SK-N-SH (cell line): Measurements from ENCODE around the gene OR2H1. TPM values are rescaled to one million over a fixed set of nuclear protein-coding genes. Genes with fewer than 3 reads are reported as not detected.

Source experiments
- CTCF ChIA-PET: fragments of 300-600, 350-600 bp; formaldehyde crosslinking; extraction: SDS; loops from one replicate; lab custom pipeline; 2021; lab: Yijun Ruan, JAX
- POLR2A ChIA-PET: fragments of 350-600 bp; sonication (Branson Sonifier 250); formaldehyde crosslinking; extraction: SDS; loops from one replicate; lab custom pipeline; 2020; ENCODE audit warnings: antibody characterized with exemption, inconsistent platforms; lab: Yijun Ruan, JAX
- DNase-seq: peaks from one replicate; pipeline ENCODE4 v3.0.0; 2012
- H2AFZ ChIP-seq: fragments of 200-600 bp; sonication (generic); 2 replicates; pipeline ENCODE4 v1.8.1; 2016; ENCODE audit warnings: antibody characterized with exemption, mild to moderate bottlenecking, low read depth
- H3F3A ChIP-seq: fragments of 200-600 bp; sonication (generic); replicated peaks from 2 replicates; pipeline ENCODE3; 2016; ENCODE audit warnings: antibody characterized with exemption, mild to moderate bottlenecking; ENCODE audit not compliant: insufficient read depth
- H3K27ac ChIP-seq, 2 experiments: fragments of 200-500 bp in 1 of 2; fragments of 200-600 bp in 1 of 2; sonication (Bioruptor generic) in 1 of 2; sonication (generic), shearing (Covaris generic) in 1 of 2; 2 replicates each; pipeline versions ENCODE4 v1.5.1 to v1.6.1; 2014 to 2016; ENCODE audit warnings: low read depth in 2 of 2, inconsistent platforms in 1 of 2, low read length in 1 of 2, mild to moderate bottlenecking in 1 of 2, mixed read lengths in 1 of 2
- H3K27me3 ChIP-seq: fragments of 200-600 bp; sonication (generic), shearing (Covaris generic); 2 replicates; pipeline ENCODE4 v1.6.1; 2016; ENCODE audit warnings: mixed run types; ENCODE audit not compliant: insufficient read depth
- H3K36me3 ChIP-seq, 2 experiments: fragments of 200-500 bp in 1 of 2; fragments of 200-600 bp in 1 of 2; sonication (Bioruptor generic) in 1 of 2; sonication (generic) in 1 of 2; replicated peaks in 1 of 2; 2 replicates each; pipeline versions ENCODE3 to v1.5.1; 2014 to 2016; ENCODE audit warnings: low read length in 1 of 2, mild to moderate bottlenecking in 1 of 2; ENCODE audit not compliant: insufficient read depth in 2 of 2, control insufficient read depth in 1 of 2
- H3K4me1 ChIP-seq, 2 experiments: fragments of 200-500 bp in 1 of 2; fragments of 200-600 bp in 1 of 2; sonication (Bioruptor generic) in 1 of 2; sonication (generic), shearing (Covaris generic) in 1 of 2; 2 replicates each; pipeline versions ENCODE4 v1.5.1 to v1.6.1; 2014 to 2016; ENCODE audit warnings: low read depth in 1 of 2, low read length in 1 of 2, mixed run types in 1 of 2; ENCODE audit not compliant: insufficient read depth in 2 of 2, control insufficient read depth in 1 of 2
- H3K4me2 ChIP-seq: fragments of 200-600 bp; sonication (generic), shearing (Covaris generic); 2 replicates; pipeline ENCODE4 v1.6.1; 2017; ENCODE audit warnings: mixed run types
- H3K4me3 ChIP-seq, 2 experiments: fragments of 200-500 bp in 1 of 2; fragments of 200-600 bp in 1 of 2; sonication (Bioruptor generic) in 1 of 2; sonication (generic), shearing (Covaris generic) in 1 of 2; 2 replicates each; pipeline versions ENCODE4 v1.5.1 to v1.8.1; 2014 to 2016; ENCODE audit warnings: low read depth in 2 of 2, inconsistent platforms in 1 of 2, low read length in 1 of 2, mild to moderate bottlenecking in 1 of 2, mixed read lengths in 1 of 2, moderate library complexity in 1 of 2
- H3K79me2 ChIP-seq: fragments of 200-600 bp; sonication (generic); 2 replicates; pipeline ENCODE4 v1.8.1; 2017; ENCODE audit warnings: mild to moderate bottlenecking; ENCODE audit not compliant: insufficient read depth
- H3K9ac ChIP-seq: fragments of 200-600 bp; sonication (generic); 2 replicates; pipeline ENCODE4 v1.6.1; 2017; ENCODE audit warnings: mixed run types
- H3K9me2 ChIP-seq: fragments of 200-600 bp; sonication (generic); 2 replicates; pipeline ENCODE4 v1.6.1; 2017; ENCODE audit warnings: mixed run types
- H3K9me3 ChIP-seq: fragments of 200-600 bp; sonication (generic); 2 replicates; pipeline ENCODE4 v1.6.1; 2017; ENCODE audit warnings: mixed run types, mild to moderate bottlenecking, moderate library complexity
- H4K20me1 ChIP-seq: fragments of 200-600 bp; sonication (generic); 2 replicates; pipeline ENCODE4 v1.6.1; 2017; ENCODE audit warnings: mild to moderate bottlenecking, mixed run types; ENCODE audit not compliant: insufficient read depth
- CHD2 ChIP-seq: fragments of 150-350 bp; IDR thresholded peaks from 2 replicates; pipeline ENCODE4 v1.6.1; 2018; ENCODE audit warnings: low read length; ENCODE audit not compliant: partially characterized antibody
- CTCF ChIP-seq: fragments of 200-600 bp; sonication (generic); IDR thresholded peaks from 2 replicates; pipeline ENCODE4 v1.6.1; 2017; ENCODE audit warnings: antibody characterized with exemption, mild to moderate bottlenecking, moderate library complexity
- ELF1 ChIP-seq: IDR thresholded peaks from 2 replicates; pipeline ENCODE4 v1.4.0; 2012
- EP300 ChIP-seq, 2 experiments: IDR thresholded peaks; 2 replicates each; pipeline versions ENCODE4 v1.4.0 to v1.6.1; 2012; ENCODE audit warnings: borderline replicate concordance in 1 of 2, low read depth in 1 of 2, low read length in 1 of 2
- EZH2phosphoT487 ChIP-seq: fragments of 200-600 bp; sonication (generic); IDR thresholded peaks from 2 replicates; pipeline ENCODE4 v1.6.1; 2017; ENCODE audit warnings: low read depth, mixed run types, mild to moderate bottlenecking, antibody characterized with exemption, moderate library complexity, borderline replicate concordance
- FOSL2 ChIP-seq: IDR thresholded peaks from 2 replicates; pipeline ENCODE4 v1.4.0; 2012; ENCODE audit warnings: low read depth, mild to moderate bottlenecking, moderate library complexity, borderline replicate concordance
- IRF3 ChIP-seq: fragments of 150-350 bp; IDR thresholded peaks from 2 replicates; pipeline ENCODE4 v1.6.1; 2016; ENCODE audit warnings: mild to moderate bottlenecking, low read depth, low read length
- MAX ChIP-seq: IDR thresholded peaks from 2 replicates; pipeline ENCODE4 v1.4.0; 2012; ENCODE audit warnings: low read depth
- MEF2A ChIP-seq: IDR thresholded peaks from 2 replicates; pipeline ENCODE4 v1.4.0; 2012; ENCODE audit warnings: low read depth, borderline replicate concordance
- MXI1 ChIP-seq: IDR thresholded peaks from 2 replicates; pipeline ENCODE4 v1.6.1; 2012; ENCODE audit warnings: mild to moderate bottlenecking, low read depth, low read length, improper control_type of control experiment
- NFIC ChIP-seq: IDR thresholded peaks from 2 replicates; pipeline ENCODE4 v1.4.0; 2012; ENCODE audit warnings: borderline replicate concordance
- NRF1 ChIP-seq: IDR thresholded peaks from 2 replicates; pipeline ENCODE4 v1.6.1; 2012; ENCODE audit warnings: low read depth, mild to moderate bottlenecking, low read length
- PBX3 ChIP-seq: IDR thresholded peaks from 2 replicates; pipeline ENCODE4; 2012
- RAD21 ChIP-seq: IDR thresholded peaks from 2 replicates; pipeline ENCODE4 v1.6.1; 2012; ENCODE audit warnings: mild to moderate bottlenecking, low read length
- RFX5 ChIP-seq: IDR thresholded peaks from 2 replicates; pipeline ENCODE4 v1.6.1; 2012; ENCODE audit warnings: mild to moderate bottlenecking, improper control_type of control experiment, low read length
- RXRA ChIP-seq: IDR thresholded peaks from 2 replicates; pipeline ENCODE4 v1.4.0; 2012; ENCODE audit warnings: low read depth, mild to moderate bottlenecking, borderline replicate concordance
- TAF1 ChIP-seq: IDR thresholded peaks from 2 replicates; pipeline ENCODE4 v1.6.1; 2012; ENCODE audit warnings: low read depth, mild to moderate bottlenecking, low read length, moderate library complexity, borderline replicate concordance
- TEAD4 ChIP-seq: IDR thresholded peaks from 2 replicates; pipeline ENCODE4 v1.4.0; 2012; ENCODE audit warnings: mild to moderate bottlenecking, borderline replicate concordance; ENCODE audit not compliant: insufficient read depth
- USF1 ChIP-seq: IDR thresholded peaks from 2 replicates; pipeline ENCODE4 v1.4.0; 2012; ENCODE audit warnings: low read depth, borderline replicate concordance
- ZBTB33 ChIP-seq: IDR thresholded peaks from 2 replicates; pipeline ENCODE4 v1.4.0; 2012; ENCODE audit warnings: low read depth, borderline replicate concordance
- WGBS: methylation state at CpG from one replicate; pipeline ENCODE4 v1.1.6; 2017; ENCODE audit warnings: low lambda C conversion rate; 5-methylcytosine and 5-hydroxymethylcytosine counted together
- polyA plus RNA-seq, 3 experiments: library from polyadenylated mRNA; depleted of rRNA; stranded (reverse); fragments of >200 nt; gene quantifications; 2 replicates each; pipeline ENCODE4 v1.2.3, GENCODE V29; 2012

Gene OR2H1
- polyA plus RNA-seq, 1 of the 3 experiments (the other 2 are of a cell fraction), result not detected

- Histone ChIP-seq H2AFZ (no peak overlapping the region), H3K36me3 (no peaks in the 10 kb centered on the region), H3F3A (no peaks in the 10 kb centered on the region), H3K27ac (no peak overlapping the region)
- ChIA-PET CTCF (interaction anchor here (1.5 kb wide), 1 partner anchor 23 kb away, joined by 4 read pairs; no protein-coding TSS in a partner anchor), POLR2A (no interaction called here)
- no peak for TF ChIP-seq MAX
- TF ChIP-seq IRF3, result no peak
- TF ChIP-seq PBX3, result no peak
- no peak for TF ChIP-seq NFIC
- TF ChIP-seq FOSL2, result no peak
- TF ChIP-seq CHD2, result no peak
- TF ChIP-seq RXRA, result no peak
- no peak for TF ChIP-seq MEF2A
- TF ChIP-seq ELF1, result no peak
- TF ChIP-seq USF1, result no peak
- no peak for TF ChIP-seq TEAD4
- no peak for TF ChIP-seq EZH2phosphoT487
- no peak for TF ChIP-seq NRF1
- no peak for TF ChIP-seq EP300 (IDR thresholded peaks at IDR 0.05; ENCODE audit: borderline replicate concordance in 1 of 2, low read depth in 1 of 2, low read length in 1 of 2)
- no peak for TF ChIP-seq MXI1
- no peak for TF ChIP-seq RFX5
- TF ChIP-seq RAD21, result no peak
- no peak for TF ChIP-seq TAF1
- no peak for TF ChIP-seq CTCF
- TF ChIP-seq ZBTB33, result no peak
- TF ChIP-seq, all 33 proteins: peak for 0
- Histone ChIP-seq H3K4me2 (no peak overlapping the region), H4K20me1 (no peaks in the 10 kb centered on the region), H3K9me2 (no peaks in the 10 kb centered on the region), H3K9ac (no peak overlapping the region), H3K4me3 (no peak overlapping the region), H3K9me3 (no peaks in the 10 kb centered on the region), H3K79me2 (no peaks in the 10 kb centered on the region), H3K27me3 (peaks cover 53% of the 10 kb centered on the region), H3K4me1 (no peaks in the 10 kb centered on the region)
- no peak for DNase-seq
- WGBS, result 4% methylated on average over 5 of the region's 6 CpGs
Measured at GRCh38 chr6:29509239-29509638, 52.3 kb downstream of the OR2H1 start.
